ENCODE data around the gene TRPM5.

Gene TRPM5

GRCh38 chr11:2436521-2437031, 7.7 kb downstream of the TRPM5 start:
- no peak overlapping the region for H3K9ac ChIP-seq (ENCODE audit: low read length)
- peaks cover 7% of the 10 kb centered on the region for H3K4me1 ChIP-seq (ENCODE audit: control insufficient read depth, insufficient read depth, low read length)
- H3K9me3 ChIP-seq (ENCODE audit: control insufficient read depth, low read length) = no peaks in the 10 kb centered on the region
- no peaks in the 10 kb centered on the region for H3K36me3 ChIP-seq (ENCODE audit: control insufficient read depth, insufficient read depth, low read length)
- peaks cover 8% of the 10 kb centered on the region for H3K27me3 ChIP-seq (ENCODE audit: control insufficient read depth, insufficient read depth, low read length)
- H3K4me3 ChIP-seq (ENCODE audit: low read length) = no peak overlapping the region

- H3K36me3 ChIP-seq (ENCODE audit: control insufficient read depth, insufficient read depth, low read length) = no peaks in the 10 kb centered on the region
- peaks cover 3% of the 10 kb centered on the region for H3K4me1 ChIP-seq (ENCODE audit: control insufficient read depth, insufficient read depth, low read length)
- no peak overlapping the region for H3K9ac ChIP-seq (ENCODE audit: low read length)
- H3K9me3 ChIP-seq (ENCODE audit: control insufficient read depth, low read length) = no peaks in the 10 kb centered on the region
- no peak overlapping the region for H3K4me3 ChIP-seq (ENCODE audit: low read length)
- peaks cover 8% of the 10 kb centered on the region for H3K27me3 ChIP-seq (ENCODE audit: control insufficient read depth, insufficient read depth, low read length)
Measured at GRCh38 chr11:2436013-2436520, 8.2 kb downstream of the TRPM5 start.

GRCh38 chr11:2435288-2436012, 8.9 kb downstream of the TRPM5 start:
- no peak overlapping the region for H3K4me3 ChIP-seq (ENCODE audit: low read length)
- H3K36me3 ChIP-seq (ENCODE audit: control insufficient read depth, insufficient read depth, low read length) = no peaks in the 10 kb centered on the region
- H3K9me3 ChIP-seq (ENCODE audit: control insufficient read depth, low read length) = no peaks in the 10 kb centered on the region
- peaks cover 8% of the 10 kb centered on the region for H3K27me3 ChIP-seq (ENCODE audit: control insufficient read depth, insufficient read depth, low read length)
- H3K9ac ChIP-seq (ENCODE audit: low read length) = no peak overlapping the region
- H3K4me1 ChIP-seq (ENCODE audit: control insufficient read depth, insufficient read depth, low read length) = no peaks in the 10 kb centered on the region

- H3K4me1 ChIP-seq (ENCODE audit: control insufficient read depth, insufficient read depth, low read length) = no peaks in the 10 kb centered on the region
- H3K9me3 ChIP-seq (ENCODE audit: control insufficient read depth, low read length) = no peaks in the 10 kb centered on the region
- H3K27me3 ChIP-seq (ENCODE audit: control insufficient read depth, insufficient read depth, low read length) = peaks cover 8% of the 10 kb centered on the region
- H3K4me3 ChIP-seq (ENCODE audit: low read length) = no peak overlapping the region
- H3K9ac ChIP-seq (ENCODE audit: low read length) = no peak overlapping the region
- H3K36me3 ChIP-seq (ENCODE audit: control insufficient read depth, insufficient read depth, low read length) = no peaks in the 10 kb centered on the region
Measured at GRCh38 chr11:2434506-2435255, 9.6 kb downstream of the TRPM5 start.

- H3K9ac ChIP-seq (ENCODE audit: low read length) = no peak overlapping the region
- no peaks in the 10 kb centered on the region for H3K9me3 ChIP-seq (ENCODE audit: control insufficient read depth, low read length)
- peaks cover 8% of the 10 kb centered on the region for H3K27me3 ChIP-seq (ENCODE audit: control insufficient read depth, insufficient read depth, low read length)
- H3K4me3 ChIP-seq (ENCODE audit: low read length) = no peak overlapping the region
- no peaks in the 10 kb centered on the region for H3K4me1 ChIP-seq (ENCODE audit: control insufficient read depth, insufficient read depth, low read length)
- no peaks in the 10 kb centered on the region for H3K36me3 ChIP-seq (ENCODE audit: control insufficient read depth, insufficient read depth, low read length)
Measured at GRCh38 chr11:2434008-2434407, 10.3 kb downstream of the TRPM5 start.

- Histone ChIP-seq H3K4me1 (ENCODE audit: control insufficient read depth, insufficient read depth, low read length) (no peaks in the 10 kb centered on the region), H3K27me3 (ENCODE audit: control insufficient read depth, insufficient read depth, low read length) (peaks cover 8% of the 10 kb centered on the region), H3K9ac (ENCODE audit: low read length) (no peak overlapping the region), H3K4me3 (ENCODE audit: low read length) (no peak overlapping the region), H3K36me3 (ENCODE audit: control insufficient read depth, insufficient read depth, low read length) (no peaks in the 10 kb centered on the region), H3K9me3 (ENCODE audit: control insufficient read depth, low read length) (no peaks in the 10 kb centered on the region)
Measured at GRCh38 chr11:2433106-2433925, 11.0 kb downstream of the TRPM5 start.

- Histone ChIP-seq H3K4me3 (ENCODE audit: low read length) (no peak overlapping the region), H3K27me3 (ENCODE audit: control insufficient read depth, insufficient read depth, low read length) (peaks cover 8% of the 10 kb centered on the region), H3K9me3 (ENCODE audit: control insufficient read depth, low read length) (no peaks in the 10 kb centered on the region), H3K4me1 (ENCODE audit: control insufficient read depth, insufficient read depth, low read length) (peaks cover 1% of the 10 kb centered on the region), H3K36me3 (ENCODE audit: control insufficient read depth, insufficient read depth, low read length) (no peaks in the 10 kb centered on the region), H3K9ac (ENCODE audit: low read length) (no peak overlapping the region)
Measured at GRCh38 chr11:2432628-2433071, 11.7 kb downstream of the TRPM5 start.

GRCh38 chr11:2432171-2432621, 12.1 kb downstream of the TRPM5 start:
- no peaks in the 10 kb centered on the region for H3K9me3 ChIP-seq (ENCODE audit: control insufficient read depth, low read length)
- no peak overlapping the region for H3K9ac ChIP-seq (ENCODE audit: low read length)
- H3K36me3 ChIP-seq (ENCODE audit: control insufficient read depth, insufficient read depth, low read length) = no peaks in the 10 kb centered on the region
- no peak overlapping the region for H3K4me3 ChIP-seq (ENCODE audit: low read length)
- peaks cover 6% of the 10 kb centered on the region for H3K4me1 ChIP-seq (ENCODE audit: control insufficient read depth, insufficient read depth, low read length)
- peaks cover 3% of the 10 kb centered on the region for H3K27me3 ChIP-seq (ENCODE audit: control insufficient read depth, insufficient read depth, low read length)

- no peaks in the 10 kb centered on the region for H3K36me3 ChIP-seq (ENCODE audit: control insufficient read depth, insufficient read depth, low read length)
- H3K4me3 ChIP-seq (ENCODE audit: low read length) = no peak overlapping the region
- peaks cover 13% of the 10 kb centered on the region for H3K4me1 ChIP-seq (ENCODE audit: control insufficient read depth, insufficient read depth, low read length)
- no peaks in the 10 kb centered on the region for H3K9me3 ChIP-seq (ENCODE audit: control insufficient read depth, low read length)
- H3K9ac ChIP-seq (ENCODE audit: low read length) = no peak overlapping the region
- no peaks in the 10 kb centered on the region for H3K27me3 ChIP-seq (ENCODE audit: control insufficient read depth, insufficient read depth, low read length)
Measured at GRCh38 chr11:2431395-2431794, 12.9 kb downstream of the TRPM5 start.

GRCh38 chr11:2428322-2428795, 16.0 kb downstream of the TRPM5 start:
- Histone ChIP-seq H3K9ac (ENCODE audit: low read length) (no peak overlapping the region), H3K4me3 (ENCODE audit: low read length) (no peak overlapping the region), H3K9me3 (ENCODE audit: control insufficient read depth, low read length) (no peaks in the 10 kb centered on the region), H3K4me1 (ENCODE audit: control insufficient read depth, insufficient read depth, low read length) (peaks cover 13% of the 10 kb centered on the region), H3K36me3 (ENCODE audit: control insufficient read depth, insufficient read depth, low read length) (no peaks in the 10 kb centered on the region), H3K27me3 (ENCODE audit: control insufficient read depth, insufficient read depth, low read length) (no peaks in the 10 kb centered on the region)

GRCh38 chr11:2427721-2428321, 16.5 kb downstream of the TRPM5 start:
- H3K4me1 ChIP-seq (ENCODE audit: control insufficient read depth, insufficient read depth, low read length) = peaks cover 13% of the 10 kb centered on the region
- H3K4me3 ChIP-seq (ENCODE audit: low read length) = no peak overlapping the region
- H3K9me3 ChIP-seq (ENCODE audit: control insufficient read depth, low read length) = no peaks in the 10 kb centered on the region
- no peaks in the 10 kb centered on the region for H3K27me3 ChIP-seq (ENCODE audit: control insufficient read depth, insufficient read depth, low read length)
- H3K9ac ChIP-seq (ENCODE audit: low read length) = no peak overlapping the region
- H3K36me3 ChIP-seq (ENCODE audit: control insufficient read depth, insufficient read depth, low read length) = no peaks in the 10 kb centered on the region
